ENCODE measurements around the gene XRCC3.

Gene XRCC3

DNA sequence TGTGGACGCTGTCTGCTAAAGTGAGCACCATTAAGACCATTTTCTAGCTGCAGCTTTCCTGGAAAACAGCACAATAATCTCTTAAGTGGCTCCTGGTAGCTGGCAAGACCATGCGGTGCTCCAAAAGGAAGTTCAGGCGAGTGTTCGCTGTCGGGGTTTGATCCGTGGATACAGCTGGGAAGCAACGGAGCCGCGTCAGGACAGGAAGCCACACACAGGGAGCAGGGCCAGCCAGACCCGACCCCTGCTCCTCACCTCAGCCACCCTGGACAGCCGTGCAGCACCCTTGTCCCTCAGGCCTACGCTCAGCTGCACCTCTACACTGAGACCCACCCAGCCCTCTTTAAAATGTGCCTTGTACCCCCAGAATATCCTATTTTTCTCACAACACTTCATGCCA is 19.8 kb upstream of the XRCC3 start:
- Histone ChIP-seq H2AFZ (ENCODE audit: low read depth, low read length, severe bottlenecking) (no peak overlapping the region), H3K9ac (ENCODE audit: low read length) (no peak overlapping the region), H4K20me1 (ENCODE audit: low read depth, low read length) (no peaks in the 10 kb centered on the region), H3K79me2 (ENCODE audit: insufficient read depth, low read length) (no peaks in the 10 kb centered on the region), H3K27ac (ENCODE audit: low read depth, low read length) (no peak overlapping the region), H3K9me3 (ENCODE audit: insufficient read depth, low read length) (no peaks in the 10 kb centered on the region), H3F3A (ENCODE audit: insufficient read depth) (no peaks in the 10 kb centered on the region), H3K9me2 (replicated peaks; ENCODE audit: insufficient read depth, low read length) (no peaks in the 10 kb centered on the region), H3K36me3 (ENCODE audit: low read length) (no peaks in the 10 kb centered on the region), H3K4me2 (ENCODE audit: low read depth, low read length, poor library complexity, severe bottlenecking) (no peak overlapping the region), H3K27me3 (ENCODE audit: low read length) (no peaks in the 10 kb centered on the region), H3K4me3 (ENCODE audit: insufficient read depth, low read length, poor library complexity, severe bottlenecking) (no peak overlapping the region)
- no peak for TF ChIP-seq EZH2phosphoT487 (conservative IDR thresholded peaks at IDR 0.05; ENCODE audit: low read length)
- TF ChIP-seq, protein P1, sequence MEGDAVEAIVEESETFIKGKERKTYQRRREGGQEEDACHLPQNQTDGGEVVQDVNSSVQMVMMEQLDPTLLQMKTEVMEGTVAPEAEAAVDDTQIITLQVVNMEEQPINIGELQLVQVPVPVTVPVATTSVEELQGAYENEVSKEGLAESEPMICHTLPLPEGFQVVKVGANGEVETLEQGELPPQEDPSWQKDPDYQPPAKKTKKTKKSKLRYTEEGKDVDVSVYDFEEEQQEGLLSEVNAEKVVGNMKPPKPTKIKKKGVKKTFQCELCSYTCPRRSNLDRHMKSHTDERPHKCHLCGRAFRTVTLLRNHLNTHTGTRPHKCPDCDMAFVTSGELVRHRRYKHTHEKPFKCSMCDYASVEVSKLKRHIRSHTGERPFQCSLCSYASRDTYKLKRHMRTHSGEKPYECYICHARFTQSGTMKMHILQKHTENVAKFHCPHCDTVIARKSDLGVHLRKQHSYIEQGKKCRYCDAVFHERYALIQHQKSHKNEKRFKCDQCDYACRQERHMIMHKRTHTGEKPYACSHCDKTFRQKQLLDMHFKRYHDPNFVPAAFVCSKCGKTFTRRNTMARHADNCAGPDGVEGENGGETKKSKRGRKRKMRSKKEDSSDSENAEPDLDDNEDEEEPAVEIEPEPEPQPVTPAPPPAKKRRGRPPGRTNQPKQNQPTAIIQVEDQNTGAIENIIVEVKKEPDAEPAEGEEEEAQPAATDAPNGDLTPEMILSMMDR (IDR thresholded peaks at IDR 0.05; ENCODE audit: insufficient read depth, low read length, poor library complexity, severe bottlenecking): no peak

DNA sequence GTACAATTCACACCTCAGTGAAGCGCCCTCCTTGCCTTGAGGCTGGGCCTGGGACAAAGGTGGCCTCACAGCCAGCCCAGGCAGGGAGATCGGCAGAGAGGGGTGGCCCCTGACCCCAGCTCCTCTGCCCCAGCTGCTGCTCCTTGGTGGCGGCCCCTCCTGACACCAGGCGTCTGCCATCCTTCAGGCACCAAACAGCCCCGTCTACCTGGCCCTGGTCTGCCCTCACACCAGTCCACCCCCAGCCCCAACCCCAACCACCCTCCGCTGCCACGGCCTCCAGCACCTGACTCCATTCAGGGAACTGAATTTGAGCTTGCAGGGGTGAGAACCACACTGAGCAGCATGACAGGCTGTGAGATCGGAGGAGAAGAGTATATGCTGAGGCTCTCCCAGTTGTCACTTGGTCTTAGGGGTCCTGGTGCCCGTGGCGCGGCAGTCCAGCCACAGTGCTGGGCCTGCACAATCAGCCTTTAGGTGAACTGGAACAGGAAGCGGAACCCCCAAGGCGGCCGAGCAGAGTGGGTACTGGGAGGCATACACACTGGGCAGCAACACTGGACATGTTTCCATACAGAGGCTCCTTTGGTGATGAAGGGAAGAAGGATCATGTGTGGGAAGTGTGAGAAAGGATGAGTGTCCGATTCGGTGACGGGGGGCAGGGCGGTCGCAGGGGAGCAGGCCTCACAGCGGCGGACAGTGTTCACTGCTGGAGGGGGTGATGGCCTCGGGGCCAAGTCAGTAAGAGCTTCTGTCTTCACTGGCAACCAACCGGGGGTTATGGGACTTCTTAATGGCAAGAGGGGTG is 19.0 kb upstream of the XRCC3 start:
- Histone ChIP-seq H3K4me3 (ENCODE audit: insufficient read depth, low read length, poor library complexity, severe bottlenecking) (no peak overlapping the region), H2AFZ (ENCODE audit: low read depth, low read length, severe bottlenecking) (no peak overlapping the region), H3F3A (ENCODE audit: insufficient read depth) (no peaks in the 10 kb centered on the region), H3K9me2 (replicated peaks; ENCODE audit: insufficient read depth, low read length) (no peaks in the 10 kb centered on the region), H3K27ac (ENCODE audit: low read depth, low read length) (no peak overlapping the region), H3K4me2 (ENCODE audit: low read depth, low read length, poor library complexity, severe bottlenecking) (no peak overlapping the region), H4K20me1 (ENCODE audit: low read depth, low read length) (no peaks in the 10 kb centered on the region), H3K9me3 (ENCODE audit: insufficient read depth, low read length) (no peaks in the 10 kb centered on the region), H3K27me3 (ENCODE audit: low read length) (no peaks in the 10 kb centered on the region), H3K79me2 (ENCODE audit: insufficient read depth, low read length) (no peaks in the 10 kb centered on the region), H3K36me3 (ENCODE audit: low read length) (no peaks in the 10 kb centered on the region), H3K9ac (ENCODE audit: low read length) (no peak overlapping the region)
- TF ChIP-seq, protein P1 (IDR thresholded peaks at IDR 0.05; ENCODE audit: insufficient read depth, low read length, poor library complexity, severe bottlenecking): no peak
- no peak for TF ChIP-seq EZH2phosphoT487 (conservative IDR thresholded peaks at IDR 0.05; ENCODE audit: low read length)

DNA sequence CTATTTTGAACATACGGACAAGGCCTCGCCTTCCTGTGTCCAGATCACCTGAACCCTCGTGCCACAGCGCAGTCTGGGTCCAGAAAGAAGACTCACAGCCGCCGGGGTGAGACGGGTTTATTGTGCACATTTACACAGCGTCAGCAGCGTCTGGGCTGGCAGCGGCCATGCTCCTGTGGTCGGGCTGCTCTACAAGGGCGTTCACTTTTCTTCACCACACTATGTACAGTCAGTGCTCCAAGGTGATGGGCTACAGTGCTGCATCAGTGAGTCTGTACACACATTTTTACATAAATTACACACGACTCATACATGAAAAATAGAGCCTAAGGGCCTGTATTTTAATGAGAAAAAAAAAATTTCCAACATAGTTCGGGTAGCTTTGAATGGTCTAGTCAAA is 18.4 kb upstream of the XRCC3 start:
- Histone ChIP-seq H3K9me3 (ENCODE audit: insufficient read depth, low read length) (no peaks in the 10 kb centered on the region), H3K79me2 (ENCODE audit: insufficient read depth, low read length) (no peaks in the 10 kb centered on the region), H3F3A (ENCODE audit: insufficient read depth) (no peaks in the 10 kb centered on the region), H3K4me2 (ENCODE audit: low read depth, low read length, poor library complexity, severe bottlenecking) (no peak overlapping the region), H3K9me2 (replicated peaks; ENCODE audit: insufficient read depth, low read length) (no peaks in the 10 kb centered on the region), H3K36me3 (ENCODE audit: low read length) (no peaks in the 10 kb centered on the region), H3K27ac (ENCODE audit: low read depth, low read length) (no peak overlapping the region), H2AFZ (ENCODE audit: low read depth, low read length, severe bottlenecking) (no peak overlapping the region), H3K27me3 (ENCODE audit: low read length) (no peaks in the 10 kb centered on the region), H3K9ac (ENCODE audit: low read length) (no peak overlapping the region), H3K4me3 (ENCODE audit: insufficient read depth, low read length, poor library complexity, severe bottlenecking) (no peak overlapping the region), H4K20me1 (ENCODE audit: low read depth, low read length) (no peaks in the 10 kb centered on the region)
- no peak for TF ChIP-seq EZH2phosphoT487 (conservative IDR thresholded peaks at IDR 0.05; ENCODE audit: low read length)
- TF ChIP-seq, protein P1 (IDR thresholded peaks at IDR 0.05; ENCODE audit: insufficient read depth, low read length, poor library complexity, severe bottlenecking): no peak

Data from SU-DHL-6 (cell line).